PFSK-1 (cell line): ENCODE data around the gene TRAK1.

Source experiments
- FOXP2 ChIP-seq: optimal IDR thresholded peaks from 2 replicates; pipeline ENCODE3; 2011; ENCODE audit warnings: borderline replicate concordance, control low read depth, inconsistent platforms; ENCODE audit not compliant: insufficient read depth; ENCODE audit errors: extremely low read length, extremely low read depth
- POLR2AphosphoS5 ChIP-seq: IDR thresholded peaks from 2 replicates; pipeline ENCODE4 v1.6.1; 2012; ENCODE audit warnings: low read depth, mild to moderate bottlenecking, control low read depth, low read length, moderate library complexity
- SIN3A ChIP-seq: IDR thresholded peaks from 2 replicates; pipeline ENCODE4 v1.6.1; 2012; ENCODE audit warnings: mild to moderate bottlenecking, low read length, moderate library complexity, borderline replicate concordance; ENCODE audit not compliant: insufficient read depth
- TAF1 ChIP-seq: IDR thresholded peaks from 2 replicates; pipeline ENCODE4 v1.6.1; 2012; ENCODE audit warnings: low read length, control low read depth, borderline replicate concordance; ENCODE audit not compliant: insufficient read depth
- TF ChIP-seq, protein P1 (sequence below), 2 experiments: IDR thresholded peaks; 2 replicates each; pipeline versions ENCODE4 v1.6.1 to v1.8.0; 2011 to 2012; ENCODE audit warnings: low read depth in 2 of 2, low read length in 2 of 2, control low read depth in 1 of 2, inconsistent platforms in 1 of 2, mild to moderate bottlenecking in 1 of 2, moderate library complexity in 1 of 2; ENCODE audit not compliant: insufficient read depth in 1 of 2

The TRAK1 gene

DNA sequence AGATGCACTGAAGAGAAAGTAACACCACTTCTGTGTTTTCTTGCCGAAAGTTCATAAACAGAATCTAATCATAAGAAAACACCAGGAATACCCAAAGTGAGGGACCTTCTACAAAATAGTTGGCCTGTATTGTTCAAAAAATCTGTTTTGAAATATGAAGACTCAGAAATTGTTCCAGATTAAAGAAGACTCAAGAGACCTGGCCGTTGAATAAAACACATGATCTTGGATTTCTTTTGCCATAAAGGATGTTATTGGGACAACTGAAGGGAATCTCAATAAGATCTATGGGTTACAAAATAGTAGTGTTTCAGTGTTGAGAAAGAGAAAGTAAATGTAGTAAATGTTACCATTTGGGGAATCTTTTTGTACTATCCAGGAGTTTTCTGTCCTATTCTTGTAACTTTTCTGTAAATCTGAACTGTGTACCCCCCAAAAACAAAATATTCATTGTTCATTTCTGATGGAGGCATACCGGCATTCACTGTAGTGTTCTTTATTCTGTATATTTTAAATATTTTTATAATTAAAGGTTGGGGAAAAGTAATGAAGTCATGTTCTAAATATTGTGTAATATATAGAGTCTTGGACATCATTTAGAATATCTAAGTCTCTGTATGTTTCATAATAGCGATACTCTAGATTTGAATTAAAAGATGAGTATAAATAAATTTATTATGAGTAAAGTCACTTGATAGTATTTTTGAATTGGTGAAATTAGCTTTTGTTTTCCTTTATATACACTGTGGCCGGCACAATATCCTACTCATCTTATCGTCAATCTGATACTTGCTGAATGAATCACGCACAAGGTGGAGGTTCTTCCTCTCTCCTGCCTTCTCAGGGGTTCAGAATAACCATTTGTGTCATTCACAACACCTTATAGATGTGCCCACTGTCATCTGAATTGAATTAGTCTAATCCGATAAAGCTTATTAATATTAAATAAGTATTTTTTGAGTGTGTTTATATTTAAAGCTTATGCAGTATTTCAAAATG is 66.7 kb downstream of the TRAK1 start:
- TF ChIP-seq, protein P1, sequence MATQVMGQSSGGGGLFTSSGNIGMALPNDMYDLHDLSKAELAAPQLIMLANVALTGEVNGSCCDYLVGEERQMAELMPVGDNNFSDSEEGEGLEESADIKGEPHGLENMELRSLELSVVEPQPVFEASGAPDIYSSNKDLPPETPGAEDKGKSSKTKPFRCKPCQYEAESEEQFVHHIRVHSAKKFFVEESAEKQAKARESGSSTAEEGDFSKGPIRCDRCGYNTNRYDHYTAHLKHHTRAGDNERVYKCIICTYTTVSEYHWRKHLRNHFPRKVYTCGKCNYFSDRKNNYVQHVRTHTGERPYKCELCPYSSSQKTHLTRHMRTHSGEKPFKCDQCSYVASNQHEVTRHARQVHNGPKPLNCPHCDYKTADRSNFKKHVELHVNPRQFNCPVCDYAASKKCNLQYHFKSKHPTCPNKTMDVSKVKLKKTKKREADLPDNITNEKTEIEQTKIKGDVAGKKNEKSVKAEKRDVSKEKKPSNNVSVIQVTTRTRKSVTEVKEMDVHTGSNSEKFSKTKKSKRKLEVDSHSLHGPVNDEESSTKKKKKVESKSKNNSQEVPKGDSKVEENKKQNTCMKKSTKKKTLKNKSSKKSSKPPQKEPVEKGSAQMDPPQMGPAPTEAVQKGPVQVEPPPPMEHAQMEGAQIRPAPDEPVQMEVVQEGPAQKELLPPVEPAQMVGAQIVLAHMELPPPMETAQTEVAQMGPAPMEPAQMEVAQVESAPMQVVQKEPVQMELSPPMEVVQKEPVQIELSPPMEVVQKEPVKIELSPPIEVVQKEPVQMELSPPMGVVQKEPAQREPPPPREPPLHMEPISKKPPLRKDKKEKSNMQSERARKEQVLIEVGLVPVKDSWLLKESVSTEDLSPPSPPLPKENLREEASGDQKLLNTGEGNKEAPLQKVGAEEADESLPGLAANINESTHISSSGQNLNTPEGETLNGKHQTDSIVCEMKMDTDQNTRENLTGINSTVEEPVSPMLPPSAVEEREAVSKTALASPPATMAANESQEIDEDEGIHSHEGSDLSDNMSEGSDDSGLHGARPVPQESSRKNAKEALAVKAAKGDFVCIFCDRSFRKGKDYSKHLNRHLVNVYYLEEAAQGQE (IDR thresholded peaks at IDR 0.05; ENCODE audit: insufficient read depth in 1 of 2, low read depth in 2 of 2, low read length in 2 of 2) = no peak
- TF ChIP-seq SIN3A = no peak
- TF ChIP-seq FOXP2 = no peak
- no peak for TF ChIP-seq TAF1
- TF ChIP-seq POLR2AphosphoS5 = no peak

DNA sequence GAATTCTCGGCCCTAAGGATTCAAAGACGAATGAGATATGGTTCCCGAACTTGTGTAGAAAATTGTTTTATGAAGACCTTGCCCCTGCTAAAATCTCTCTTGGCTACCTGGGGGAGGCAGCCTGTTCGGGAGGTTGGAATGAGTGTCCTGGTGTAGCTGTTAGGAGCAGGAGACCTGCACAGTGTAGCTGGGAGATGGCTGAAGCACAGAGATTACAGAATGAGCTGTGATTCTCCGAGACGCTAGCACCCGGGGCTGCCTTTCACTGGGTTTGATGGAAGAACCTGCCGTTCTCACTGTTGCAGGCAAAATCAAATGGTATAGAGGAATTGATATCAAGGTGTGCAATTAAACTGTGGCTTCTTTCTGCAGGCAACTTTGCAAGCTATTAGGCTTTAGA is 68.0 kb downstream of the TRAK1 start:
- TF ChIP-seq, protein P1 (IDR thresholded peaks at IDR 0.05; ENCODE audit: insufficient read depth in 1 of 2, low read depth in 2 of 2, low read length in 2 of 2) = no peak
- TF ChIP-seq TAF1 = no peak
- no peak for TF ChIP-seq SIN3A
- TF ChIP-seq FOXP2 = no peak
- no peak for TF ChIP-seq POLR2AphosphoS5

DNA sequence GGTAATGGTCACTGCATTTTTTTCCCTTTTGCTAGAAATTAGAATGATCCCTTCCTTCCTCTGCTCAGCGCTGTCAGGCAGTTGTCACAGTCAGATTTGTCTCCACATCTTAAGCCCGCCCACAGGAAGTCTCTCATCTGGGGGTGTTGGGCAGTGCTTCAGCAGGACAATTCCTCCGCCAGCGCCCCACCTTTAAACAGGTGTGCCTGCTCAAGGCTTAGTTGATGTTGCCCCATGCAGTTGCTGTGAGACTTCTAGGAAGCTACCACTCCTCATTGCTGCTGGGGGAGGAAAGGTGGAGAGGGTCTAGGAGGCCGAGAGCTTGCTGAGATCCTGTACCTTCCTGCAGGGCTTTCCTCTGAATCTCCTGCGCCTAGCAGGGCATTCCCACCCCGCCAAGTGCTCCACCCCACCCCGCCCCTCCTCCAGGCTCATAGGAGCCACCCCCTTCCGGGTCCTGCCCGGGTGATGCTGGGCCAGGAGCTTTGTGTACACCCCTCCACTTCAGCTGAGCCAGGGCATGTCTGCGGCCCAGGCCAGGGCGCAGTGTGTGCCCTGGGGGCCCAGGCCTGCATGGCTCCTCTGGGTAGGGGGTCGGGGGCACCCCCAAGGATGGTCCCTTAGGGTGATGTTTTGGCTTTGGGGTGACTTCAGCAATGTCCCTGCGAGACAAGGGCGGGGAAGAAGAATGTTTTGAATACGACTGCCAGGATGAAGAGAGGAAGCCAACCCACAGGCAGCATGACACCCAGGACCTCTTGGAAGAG is 68.7 kb downstream of the TRAK1 start:
- TF ChIP-seq FOXP2 (peak; percentile 32), TAF1 (no peak)

DNA sequence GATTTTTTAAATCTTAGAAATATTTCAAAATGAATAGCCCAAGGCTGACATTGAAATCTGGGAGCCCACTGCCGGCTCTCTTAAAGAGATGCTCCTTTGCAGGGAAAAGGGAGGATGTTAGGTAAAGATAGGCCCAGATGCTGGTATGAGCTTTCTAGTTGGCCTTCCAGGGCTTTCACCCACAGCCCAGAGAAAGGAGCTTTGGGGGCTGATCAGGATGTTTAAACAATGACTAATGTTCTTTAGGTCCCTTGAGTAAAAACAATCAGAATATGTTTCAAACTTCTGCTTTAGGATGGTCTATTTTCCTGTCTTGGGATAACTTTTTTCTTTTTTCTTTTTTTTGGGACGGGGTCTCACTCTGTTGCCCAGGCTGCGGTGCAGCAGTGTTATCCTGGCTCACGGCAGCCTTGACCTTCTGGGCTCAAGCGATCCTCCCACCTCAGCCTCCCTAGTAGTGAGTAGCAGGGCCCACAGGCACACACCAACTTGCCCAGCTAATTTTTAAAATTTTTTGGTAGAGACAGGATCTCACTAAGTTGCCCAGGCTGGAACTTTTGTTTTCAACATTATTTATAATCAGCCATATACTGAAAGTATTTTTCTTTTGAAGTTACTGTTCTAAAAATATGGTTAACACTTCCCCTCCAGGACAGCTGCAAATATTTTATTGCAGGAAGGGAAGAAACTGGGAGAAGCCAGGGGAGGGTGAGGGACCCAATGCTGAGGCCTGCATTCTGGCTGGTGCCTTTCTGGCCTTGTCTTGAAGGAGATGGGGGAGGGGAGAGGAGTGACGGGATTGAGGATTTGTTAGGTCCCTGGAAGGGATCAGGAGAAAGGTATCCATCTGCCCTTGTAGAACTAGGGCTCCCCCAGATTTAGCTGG is 70.1 kb downstream of the TRAK1 start:
- TF ChIP-seq TAF1 = no peak

DNA sequence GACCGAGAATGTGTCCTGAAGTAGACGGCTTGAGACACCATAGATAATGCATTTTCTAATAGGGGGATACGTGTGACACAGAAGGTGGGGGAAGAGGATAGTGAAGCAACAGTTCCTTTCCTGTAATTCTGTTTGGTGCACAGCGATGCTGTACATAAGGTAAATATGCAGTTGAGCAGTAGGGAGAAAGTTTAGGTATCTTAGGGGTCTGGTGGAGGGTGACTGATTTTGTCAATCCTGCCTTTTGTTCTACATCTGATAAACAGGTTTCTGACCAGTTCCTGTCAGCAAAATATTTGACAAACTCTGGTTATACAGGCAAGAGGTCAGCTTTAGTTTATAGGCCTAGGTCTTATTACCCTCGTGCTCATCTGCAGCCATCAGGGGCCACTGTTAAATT is 71.3 kb downstream of the TRAK1 start:
- no peak for TF ChIP-seq FOXP2
- TF ChIP-seq TAF1 = no peak
- TF ChIP-seq, protein P1 (IDR thresholded peaks at IDR 0.05; ENCODE audit: insufficient read depth in 1 of 2, low read depth in 2 of 2, low read length in 2 of 2) = no peak
- no peak for TF ChIP-seq SIN3A
- no peak for TF ChIP-seq POLR2AphosphoS5
